Stimulated activated CD4-positive, alpha-beta T cell treated with anti-CD3 and anti-CD28 coated beads, Interleukin-1b, Interleukin-23, amount 100 ng/mL, for 48 hours (primary cell): ENCODE measurements around the gene CEP131.

Experiments used
- DNase-seq: peaks from one replicate; pipeline ENCODE4 v3.0.0-alpha.2; 2020

The CEP131 gene

DNA sequence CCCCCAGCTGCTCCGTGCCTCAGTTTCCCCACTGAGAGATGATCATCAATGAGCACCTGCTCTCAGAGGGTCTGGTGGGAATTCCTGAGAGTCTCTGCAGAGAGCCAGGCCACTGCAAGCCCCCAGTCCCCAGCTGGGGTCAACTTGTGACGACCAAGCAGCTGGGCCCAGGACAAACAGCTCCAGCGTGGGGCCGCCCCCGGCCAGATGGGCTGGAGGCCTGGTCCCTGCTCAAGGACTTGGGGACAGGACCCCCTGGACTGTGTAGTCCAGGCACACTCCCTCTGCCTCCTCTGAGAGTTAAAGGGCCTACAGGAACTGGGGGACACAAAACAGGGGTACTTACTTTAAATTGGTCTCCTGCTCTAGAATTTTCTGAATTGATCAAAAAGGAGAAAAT lies 40.2 kb downstream of the CEP131 start:
- DNase-seq = no peak

DNA sequence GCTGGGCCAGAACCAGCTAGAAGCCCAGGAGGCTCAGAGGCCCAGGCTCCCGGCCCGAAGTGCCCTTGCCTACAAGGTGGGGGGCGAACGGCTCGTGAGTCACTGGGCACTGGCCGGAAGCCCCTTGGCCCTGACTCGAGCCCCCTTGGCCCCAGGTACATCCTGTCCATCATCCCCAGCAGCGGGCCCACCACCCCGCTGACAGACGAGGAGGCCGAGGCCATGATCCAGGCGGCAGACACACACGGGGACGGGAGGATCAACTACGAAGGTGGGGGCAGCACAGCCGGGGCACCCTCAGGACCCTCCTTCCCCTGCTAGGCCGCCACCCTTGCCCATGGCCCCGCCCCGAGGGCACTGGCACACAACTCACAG lies 41.0 kb downstream of the CEP131 start:
- DNase-seq = no peak

DNA sequence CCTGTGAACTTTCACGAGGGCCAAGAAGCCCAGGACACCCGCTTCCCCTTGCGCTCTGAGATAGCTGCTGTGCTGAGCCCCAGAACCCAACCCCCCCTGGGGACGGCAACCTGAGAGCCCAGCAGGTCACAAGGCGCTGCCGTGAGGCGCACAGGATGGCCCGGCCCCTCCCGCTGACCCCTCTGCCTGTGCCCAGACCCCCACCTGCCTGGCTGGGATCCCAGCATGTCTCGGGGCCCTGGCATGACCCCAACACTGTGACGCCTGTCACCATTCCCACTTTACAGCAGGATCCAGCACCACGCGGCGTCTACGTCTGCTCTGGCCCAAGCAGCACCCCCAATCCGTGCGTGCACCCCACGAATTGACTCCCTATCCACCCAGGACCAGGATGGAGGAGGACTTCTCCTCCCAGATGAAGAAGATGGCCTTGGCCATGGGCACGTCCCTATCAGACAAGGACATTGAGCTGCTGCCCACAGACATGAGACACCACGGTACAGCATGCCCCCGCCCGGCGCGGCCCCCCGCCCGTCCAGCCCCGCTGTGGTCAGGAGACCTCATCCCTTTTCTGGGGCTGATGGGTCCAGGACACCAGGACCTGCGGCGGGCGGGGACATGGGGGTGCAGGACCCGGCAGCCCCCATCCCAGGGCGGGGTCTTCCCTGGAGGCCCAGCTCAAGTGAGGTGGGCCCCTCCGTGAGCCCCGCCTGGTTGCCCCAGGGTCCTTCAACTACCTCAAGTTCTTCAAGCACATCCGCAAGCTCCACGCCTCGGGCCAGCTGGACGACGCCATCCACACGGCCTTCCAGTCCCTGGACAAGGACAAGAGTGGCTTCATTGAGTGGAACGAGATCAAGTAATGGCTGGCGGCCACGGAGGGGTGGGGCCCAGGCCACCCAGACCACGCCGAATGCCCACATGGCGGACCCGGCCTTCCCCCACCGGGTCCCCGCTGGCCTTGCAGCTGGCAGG lies 41.6 kb downstream of the CEP131 start:
- no peak for DNase-seq

DNA sequence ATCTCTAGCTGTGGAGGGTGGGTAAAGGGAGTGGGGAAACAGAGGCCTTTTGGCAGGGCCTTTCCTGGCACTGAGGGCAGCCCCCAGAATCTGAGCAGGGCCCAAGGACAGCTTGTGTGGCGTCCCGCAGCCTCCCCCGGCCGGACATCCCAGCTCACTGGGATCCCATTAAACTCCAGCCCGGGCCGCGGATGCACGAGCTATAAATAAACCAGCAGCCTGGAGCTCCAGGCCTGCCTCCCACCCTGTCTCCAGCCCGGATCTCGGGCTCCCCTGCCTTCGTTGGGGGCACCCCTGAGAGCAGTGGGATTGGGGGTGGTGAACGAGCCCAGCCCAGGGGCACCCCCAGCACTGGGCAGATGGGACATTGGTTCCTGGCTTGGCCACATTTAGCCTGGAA lies 42.9 kb downstream of the CEP131 start:
- DNase-seq = no peak

DNA sequence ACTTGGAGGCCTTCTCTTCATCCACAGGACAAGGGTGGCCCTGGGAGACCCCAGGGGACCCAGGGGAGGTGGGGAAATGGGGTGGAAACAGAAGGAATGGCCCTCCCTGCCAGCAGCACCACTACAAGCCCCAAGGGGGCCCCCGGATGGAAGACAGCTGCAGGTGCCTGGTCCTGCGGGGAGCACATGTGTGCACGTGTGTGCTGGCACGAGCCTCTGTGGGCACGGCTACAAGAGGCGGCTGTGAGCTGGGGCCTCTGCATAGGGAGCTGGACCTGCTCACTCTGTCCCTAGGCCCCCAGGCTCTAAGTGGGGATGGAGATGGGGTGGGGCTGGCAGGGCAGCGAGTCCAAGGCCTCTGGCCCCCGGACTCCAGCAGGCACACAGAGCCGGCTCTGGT lies 43.5 kb downstream of the CEP131 start:
- DNase-seq = no peak

DNA sequence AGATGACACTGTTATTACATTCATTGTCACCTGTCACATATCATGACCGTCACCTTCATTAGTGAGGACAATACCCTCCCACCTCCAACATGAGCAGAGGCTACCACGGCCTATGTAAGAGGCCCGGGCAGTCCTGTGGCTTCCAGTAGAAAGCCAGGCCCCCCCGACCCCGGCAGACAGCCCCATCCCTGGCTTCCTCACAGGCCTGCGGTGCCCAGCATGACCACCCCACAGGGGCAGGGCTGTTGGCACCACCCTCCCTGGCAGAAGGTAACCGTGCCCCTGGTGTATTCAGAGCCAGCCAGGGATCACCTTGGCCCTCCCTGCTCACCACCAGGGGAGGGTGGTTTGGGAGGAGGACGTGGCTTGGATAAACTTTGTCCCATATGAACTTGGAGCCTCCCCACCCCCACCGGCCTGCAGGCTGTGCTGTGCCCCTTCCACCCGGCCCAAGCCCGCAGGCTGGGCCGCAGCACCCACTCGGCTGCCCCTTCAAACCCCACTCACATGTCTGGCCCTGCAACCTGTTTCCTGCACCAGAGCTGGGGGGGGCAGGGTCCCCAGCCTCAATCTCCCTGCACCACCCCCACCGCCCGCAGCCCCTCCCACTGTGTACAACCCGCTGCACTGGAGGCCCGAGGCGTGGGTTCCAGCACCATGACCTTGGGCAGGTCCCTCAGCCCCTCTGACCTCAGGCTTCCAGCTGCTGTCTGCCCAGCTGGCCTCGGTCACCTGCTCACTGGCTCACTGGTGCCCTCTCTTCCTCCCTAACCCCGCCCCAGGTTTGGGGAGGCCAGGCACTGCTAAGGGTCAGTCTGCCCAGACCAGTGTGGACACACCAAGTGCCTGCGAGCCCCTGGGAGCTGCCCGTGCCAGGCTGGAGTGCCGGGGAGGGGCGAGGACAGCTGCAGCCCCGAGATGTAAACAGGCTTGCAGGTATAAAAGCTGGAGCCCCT lies 44.4 kb downstream of the CEP131 start:
- no peak for DNase-seq

DNA sequence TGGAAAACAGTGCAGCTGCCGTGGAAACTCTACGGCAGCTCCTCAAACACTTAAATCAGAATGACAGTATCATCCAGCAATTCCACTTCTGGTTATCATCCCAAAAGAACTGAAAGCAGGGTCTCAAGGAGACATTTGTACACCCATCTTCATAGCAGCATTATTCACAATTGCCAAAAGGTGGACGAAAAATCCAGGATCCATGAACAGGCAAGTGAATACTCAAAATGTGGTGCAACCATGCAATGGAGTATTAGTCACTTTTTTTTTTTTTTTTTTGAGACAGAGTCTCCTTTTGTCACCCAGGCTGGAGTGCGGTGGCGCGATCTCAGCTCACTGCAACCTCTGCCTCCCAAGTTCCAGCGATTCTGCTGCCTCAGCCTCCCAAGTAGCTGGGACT lies 46.1 kb downstream of the CEP131 start:
- DNase-seq = no peak

DNA sequence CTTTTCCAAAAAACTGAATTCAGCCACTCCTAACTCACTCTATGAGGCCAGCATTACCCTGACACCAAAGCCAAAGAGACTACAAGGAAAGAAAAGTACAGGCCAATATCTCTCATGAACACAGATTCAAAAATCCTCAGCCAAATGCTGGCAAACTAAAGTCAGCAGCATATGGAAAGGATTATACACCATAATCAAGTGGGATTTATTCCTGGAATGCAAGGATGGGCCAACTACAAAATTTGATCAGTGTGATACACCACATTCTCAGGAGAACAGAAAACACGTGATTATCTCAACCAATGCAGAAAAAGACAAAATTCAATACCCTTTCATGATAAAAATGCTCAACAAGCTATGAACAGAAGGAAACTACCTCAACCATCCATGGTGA lies 49.0 kb downstream of the CEP131 start:
- DNase-seq = no peak

DNA sequence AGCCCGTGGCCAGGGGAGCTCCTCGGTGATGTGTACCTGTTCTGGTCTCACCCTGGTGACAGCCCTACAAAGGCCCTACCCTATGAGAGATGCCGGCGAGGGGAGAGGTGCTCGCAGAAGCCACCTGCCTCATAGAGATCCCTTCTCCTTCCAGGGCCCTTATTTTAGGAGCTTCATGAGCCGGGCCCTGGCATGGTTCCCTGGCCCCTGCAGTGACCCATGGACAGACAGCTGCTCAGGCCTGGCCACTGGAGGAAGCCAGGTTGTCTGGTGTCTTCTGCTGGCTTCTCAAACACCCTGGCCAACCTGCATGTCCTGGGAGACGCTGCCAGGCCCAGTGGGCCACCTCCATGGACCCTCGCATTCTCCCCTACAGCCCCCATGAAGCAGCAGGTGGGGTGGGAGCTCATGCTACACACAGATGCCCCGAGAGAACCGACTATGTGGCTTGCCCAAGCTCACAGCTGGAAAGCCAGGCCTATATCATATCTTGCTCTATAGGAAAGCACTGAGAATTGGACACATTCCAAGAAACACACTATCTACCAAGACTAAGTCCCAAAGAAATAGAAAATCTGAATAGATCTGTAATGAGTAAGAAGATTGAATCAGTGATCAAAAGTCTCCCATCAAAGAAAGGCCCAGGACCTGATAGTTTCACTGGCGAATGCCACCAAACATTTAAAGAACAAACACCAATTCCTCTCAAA lies 49.6 kb downstream of the CEP131 start:
- DNase-seq = no peak

DNA sequence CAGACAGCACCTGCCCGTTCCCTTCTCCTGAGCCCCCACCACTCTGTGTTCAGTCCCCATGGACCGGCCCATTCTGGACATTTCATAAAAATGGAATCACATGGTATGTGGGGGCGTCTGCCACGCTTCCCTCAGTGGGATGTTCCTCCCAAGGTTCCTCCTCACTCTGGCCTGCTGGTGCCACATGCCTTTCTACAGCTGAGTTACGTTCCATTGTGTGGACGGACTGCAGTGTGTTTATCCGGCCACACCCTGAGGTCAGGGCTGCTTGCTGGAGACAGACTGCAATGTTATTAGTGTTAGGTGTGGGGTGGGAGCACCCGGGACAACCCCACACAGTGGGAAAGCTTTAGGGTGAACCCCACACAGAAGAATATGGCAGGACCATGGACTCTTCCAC lies 50.8 kb downstream of the CEP131 start:
- DNase-seq = no peak

DNA sequence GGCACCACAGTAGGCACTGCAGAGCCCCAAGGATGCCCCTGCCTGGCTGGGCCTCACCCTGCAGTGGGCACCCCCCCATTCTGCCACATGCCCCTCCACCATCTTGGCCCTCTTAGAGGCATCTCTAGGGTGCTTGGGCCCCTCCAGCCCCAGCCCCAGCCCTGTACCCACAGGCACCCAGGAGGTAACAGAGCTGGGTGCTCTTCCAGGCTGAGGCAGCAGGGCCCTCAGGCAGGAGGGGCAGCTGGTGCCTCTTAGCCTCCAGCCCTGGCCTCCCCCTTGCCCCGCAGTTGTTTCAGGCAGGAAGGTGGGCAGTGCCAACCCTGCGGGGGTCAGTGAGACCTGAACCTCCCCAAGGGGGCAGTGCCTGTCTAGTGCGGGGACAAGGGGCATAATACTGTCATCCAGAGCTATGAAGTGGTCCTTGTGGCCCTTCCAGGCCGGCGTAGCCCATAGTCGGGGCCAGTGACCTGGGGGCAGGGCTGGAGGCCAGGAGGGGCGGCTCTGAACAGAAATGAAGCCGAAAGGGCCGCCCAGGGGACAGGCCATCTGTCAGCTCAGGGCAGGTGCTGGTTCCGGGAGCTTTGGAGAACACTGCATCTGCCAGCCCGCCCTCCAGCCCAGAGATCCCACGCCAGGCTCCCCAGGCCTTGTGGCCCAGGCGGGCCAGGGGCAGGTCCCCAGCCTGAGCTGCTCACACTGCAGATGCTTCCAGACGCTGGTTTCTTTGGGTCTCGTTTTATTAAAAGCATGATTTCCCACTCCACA lies 51.9 kb downstream of the CEP131 start:
- no peak for DNase-seq

DNA sequence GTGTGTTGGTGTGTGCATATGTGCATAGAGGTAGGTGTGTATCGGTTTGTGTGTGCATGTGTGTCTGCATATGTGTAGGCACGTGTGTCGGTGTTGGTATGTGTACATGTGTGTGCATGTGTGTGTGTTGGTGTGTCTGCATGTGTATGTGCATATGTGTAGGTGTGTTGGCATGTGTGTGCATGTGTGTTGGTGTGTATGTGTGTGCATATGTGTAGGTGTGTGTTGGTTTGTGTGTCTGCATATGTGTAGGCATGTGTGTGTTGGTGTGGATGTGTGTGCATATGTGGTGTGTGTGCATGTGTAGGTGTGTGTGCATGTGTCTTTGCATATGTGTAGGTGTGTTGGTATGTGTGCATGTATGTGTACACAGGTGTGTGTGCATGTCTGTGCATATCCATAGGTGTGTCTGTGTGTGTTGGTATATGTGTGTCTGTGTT lies 52.9 kb downstream of the CEP131 start:
- no peak for DNase-seq

DNA sequence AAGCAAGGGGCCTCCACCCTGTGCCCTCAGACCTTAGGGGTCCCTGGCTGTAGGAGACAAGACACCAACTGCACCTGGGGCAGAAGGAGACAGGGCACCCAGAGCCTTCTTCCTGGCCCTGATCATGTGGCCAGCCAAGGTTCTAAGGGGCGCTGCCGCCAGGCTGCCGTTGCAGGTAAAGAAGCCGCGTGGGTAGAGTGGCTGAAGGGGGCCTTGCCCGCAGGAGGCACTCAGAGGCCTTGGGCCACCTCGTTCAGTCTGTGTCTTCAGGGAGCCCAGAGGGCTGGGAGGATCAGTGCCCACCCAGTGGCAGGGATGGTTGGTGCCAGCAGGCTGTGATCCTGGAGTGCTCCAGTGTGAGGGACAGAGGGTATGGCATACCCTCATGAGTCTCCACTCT lies 55.1 kb downstream of the CEP131 start:
- DNase-seq = no peak

DNA sequence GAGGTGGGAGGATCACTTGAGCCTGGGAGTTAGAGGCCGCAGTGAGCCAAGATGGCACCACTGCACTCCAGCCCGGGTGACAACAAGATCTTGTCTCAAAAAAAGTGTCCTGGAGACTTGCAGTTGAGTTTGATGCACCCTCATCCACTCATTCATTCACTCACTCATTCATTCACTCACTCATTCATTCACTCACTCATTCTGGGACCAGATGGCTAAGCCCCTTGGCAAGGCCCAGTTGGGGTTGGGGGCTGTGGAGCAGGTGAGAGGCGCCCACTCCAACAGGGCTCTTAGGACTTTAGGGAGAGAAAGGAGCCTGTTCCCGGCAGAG lies 55.6 kb downstream of the CEP131 start:
- DNase-seq = no peak

DNA sequence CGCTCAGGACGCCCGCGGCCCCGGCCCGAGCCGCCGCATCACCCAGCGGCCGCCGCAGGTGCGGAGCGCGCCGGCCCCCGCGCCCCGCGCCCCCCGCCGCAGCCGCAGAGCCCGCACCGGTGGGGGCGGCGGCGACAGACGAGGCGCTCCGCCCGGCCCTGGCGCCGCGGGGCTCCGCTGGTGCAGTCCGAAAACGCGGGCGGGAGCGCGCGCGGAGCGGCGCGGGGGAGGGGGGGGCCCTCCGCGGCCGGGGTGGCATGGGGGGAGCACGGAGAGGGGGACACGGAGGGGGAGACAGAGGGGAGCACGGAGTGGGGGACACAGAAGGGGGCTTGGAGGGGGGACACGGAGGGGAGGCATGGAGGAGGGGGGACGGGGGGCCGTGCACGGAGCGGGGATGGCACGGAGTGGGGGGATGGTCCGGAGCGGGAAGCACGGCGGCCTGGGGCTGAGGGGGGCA lies 56.7 kb downstream of the CEP131 start, which contains the start of gene AATK:
TSS of gene AATK (minus strand) at position 189 of the 460 bp plus-strand sequence. CDS start 229 bp downstream, outside the sequence.
- no peak for DNase-seq

DNA sequence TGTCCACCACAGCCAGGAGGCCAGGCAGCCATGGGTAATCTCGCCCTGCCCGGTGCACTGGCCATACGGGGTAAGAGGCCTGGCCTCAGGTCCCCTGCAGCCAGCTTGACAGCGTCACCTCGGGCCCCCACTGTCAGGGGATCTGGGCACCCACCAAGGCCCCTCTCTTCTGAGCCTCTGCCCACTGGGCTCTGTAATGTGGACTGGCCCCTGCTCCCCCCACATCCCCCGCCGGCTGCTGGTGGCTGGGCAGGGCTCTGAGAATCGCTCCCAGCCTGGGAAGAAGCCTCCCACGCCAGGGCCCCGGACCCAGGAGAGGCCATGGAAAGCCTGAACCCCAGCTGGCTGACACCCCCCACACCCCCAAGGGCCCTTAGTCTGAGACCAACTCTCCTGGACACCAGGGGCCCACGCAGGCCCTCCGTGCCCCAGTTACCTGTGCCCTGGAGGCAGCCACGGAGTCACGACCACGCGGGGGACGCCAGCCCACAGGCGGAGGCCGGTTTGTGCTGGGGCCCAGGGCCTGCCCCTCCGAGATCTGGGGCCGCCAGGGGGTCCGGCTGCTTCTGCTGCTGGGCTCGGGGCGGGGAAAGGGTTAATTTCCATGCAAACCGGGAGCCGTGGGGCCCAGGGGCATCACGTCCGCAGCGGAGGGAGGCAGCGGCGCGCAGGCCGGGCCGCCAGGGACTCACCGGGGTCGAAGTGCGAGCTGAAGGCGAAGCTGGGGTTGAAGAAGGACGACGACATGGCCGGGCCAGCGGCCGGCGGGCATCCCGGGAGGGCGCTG lies 57.3 kb downstream of the CEP131 start, which contains the start of gene PVALEF:
TSS of gene PVALEF (plus strand) at position 262 of the 787 bp plus-strand sequence. CDS start 15,720 bp downstream, outside the sequence.
- DNase-seq = no peak

DNA sequence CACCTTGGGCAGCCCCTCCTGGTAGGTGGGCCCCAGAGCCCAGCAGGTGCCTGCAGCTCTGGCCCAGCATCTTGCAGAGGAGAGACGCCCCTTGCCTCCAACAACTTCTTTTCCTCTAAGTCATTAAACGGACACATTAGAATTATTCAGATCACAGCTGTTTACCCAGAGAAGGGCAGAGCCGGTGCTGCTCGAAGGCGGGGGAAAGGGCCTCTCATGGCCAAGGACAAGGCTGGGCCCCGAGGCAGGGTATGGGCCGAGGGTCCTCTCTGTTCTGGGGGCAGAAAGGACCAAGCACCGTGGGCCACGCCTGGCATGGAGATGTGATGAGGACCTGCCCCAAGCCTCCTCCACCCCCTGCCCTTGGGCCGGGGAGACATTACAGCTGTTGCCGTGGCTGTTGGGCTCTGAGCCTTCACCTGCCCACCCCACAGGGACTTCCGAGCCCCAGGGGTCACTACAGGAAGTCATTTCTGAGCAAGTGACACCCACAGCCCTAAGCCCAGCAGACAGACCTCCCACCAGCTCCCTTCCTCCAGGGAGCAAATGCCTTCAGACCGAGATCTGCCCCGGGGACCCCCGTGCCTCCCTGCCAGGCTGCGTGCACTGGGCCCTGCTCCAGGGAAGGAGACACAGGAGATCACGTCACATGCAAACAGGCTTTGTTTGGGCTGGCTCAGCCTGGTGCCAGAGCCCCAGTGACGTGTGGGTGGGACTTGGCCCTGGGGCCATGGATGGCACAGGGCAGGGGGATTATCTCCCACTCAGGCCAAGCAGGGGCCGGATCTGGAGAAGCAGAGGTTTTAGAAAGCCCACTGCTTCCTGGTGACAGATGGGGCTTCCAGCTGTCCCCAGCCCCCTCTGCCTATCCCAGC lies 58.2 kb downstream of the CEP131 start:
- DNase-seq = no peak

DNA sequence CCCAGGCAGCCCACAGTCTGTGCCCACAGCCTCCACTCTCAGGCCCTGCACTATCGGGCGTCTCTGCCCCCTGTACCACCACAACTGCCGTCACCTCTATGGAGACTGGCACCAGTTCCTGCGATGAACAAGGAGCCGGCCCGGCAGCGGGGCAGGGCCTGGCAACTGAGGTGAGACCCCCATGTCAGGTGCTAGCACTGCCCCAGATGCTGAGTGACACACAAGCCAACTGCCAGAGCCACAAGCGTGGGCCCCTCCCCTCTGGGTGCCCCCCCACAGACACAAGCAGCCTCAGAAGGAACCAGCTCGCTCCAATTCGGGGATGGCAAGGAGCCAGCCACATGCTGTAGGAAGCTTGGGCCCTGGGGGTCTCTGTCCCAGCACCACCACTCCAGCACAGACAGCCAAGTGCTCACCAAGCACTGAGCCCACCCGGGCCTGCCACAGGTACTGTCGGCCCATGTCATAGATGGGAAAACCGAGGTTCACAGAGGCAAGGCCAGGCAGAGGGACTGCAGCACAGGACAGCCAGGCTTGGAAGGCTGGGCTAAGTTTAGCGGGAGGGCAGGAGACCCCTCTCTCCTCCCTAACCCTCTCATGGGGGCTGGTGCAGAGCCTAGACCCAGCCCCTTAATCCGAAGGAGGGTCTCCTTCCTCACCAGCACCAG lies 58.9 kb downstream of the CEP131 start:
- no peak for DNase-seq

DNA sequence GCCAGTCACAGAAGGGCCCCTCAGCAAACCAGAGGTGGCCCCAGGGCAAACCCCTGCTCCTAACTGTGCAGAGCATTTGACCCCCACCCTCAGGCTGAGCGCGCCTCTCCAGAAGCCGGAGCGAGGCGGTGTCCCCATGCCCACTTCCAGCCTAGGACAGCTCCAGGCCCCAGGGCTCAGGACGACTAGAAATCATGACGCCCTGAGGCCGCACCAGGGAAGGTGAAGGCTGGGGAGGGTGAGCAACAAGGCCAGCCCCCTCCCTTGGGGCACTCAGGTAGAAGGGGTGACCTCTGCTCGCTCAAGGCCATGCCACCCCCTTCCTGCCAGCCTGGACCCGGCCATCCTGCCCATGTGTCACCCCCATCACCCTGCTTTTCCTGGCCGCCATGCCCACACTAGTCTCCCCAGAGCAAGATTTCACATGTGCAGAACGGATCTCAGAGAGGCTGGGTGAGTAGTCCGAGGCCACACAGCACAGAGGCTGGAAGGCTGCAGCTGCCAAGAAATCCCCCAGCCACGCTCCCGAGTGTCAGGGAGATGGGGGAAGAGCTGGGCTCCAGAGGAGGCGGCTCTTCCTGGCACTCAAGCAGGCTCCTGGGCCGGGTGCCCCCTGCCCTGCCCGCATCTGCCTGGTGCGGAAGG lies 59.6 kb downstream of the CEP131 start:
- DNase-seq = no peak
